Measurements from ENCODE around the gene ETV6. TPM values are rescaled to one million over a fixed set of nuclear protein-coding genes. Genes with fewer than 3 reads are reported as not detected.

The ETV6 gene
- total and polyA plus RNA-seq, 2 experiments from 2014 or later: 9.1 to 11.9 TPM

- Histone ChIP-seq H3K27ac (no peak overlapping the region), H3K4me1 (ENCODE audit: low read depth) (peaks cover 31% of the 10 kb centered on the region), H3K9me3 (ENCODE audit: low read depth) (no peaks in the 10 kb centered on the region), H3K36me3 (no peaks in the 10 kb centered on the region), H3K4me3 (no peak overlapping the region), H3K27me3 (no peaks in the 10 kb centered on the region)
- DNase-seq (ENCODE audit: low read depth in 1 of 2, low spot score in 1 of 2): peak in 1 of 2 donors; percentile 73
- TF ChIP-seq CTCF (IDR thresholded peaks at IDR 0.05; ENCODE audit: low read depth, low read length): no peak
Measured at GRCh38 chr12:11863478-11863906, 214.0 kb downstream of the ETV6 start.

- Histone ChIP-seq H3K27ac (no peak overlapping the region), H3K36me3 (no peaks in the 10 kb centered on the region), H3K27me3 (no peaks in the 10 kb centered on the region), H3K4me1 (ENCODE audit: low read depth) (peaks cover 31% of the 10 kb centered on the region), H3K9me3 (ENCODE audit: low read depth) (no peaks in the 10 kb centered on the region), H3K4me3 (no peak overlapping the region)
- no peak for TF ChIP-seq CTCF (IDR thresholded peaks at IDR 0.05; ENCODE audit: low read depth, low read length)
- peak in 1 of 2 donors; percentile 68 for DNase-seq (ENCODE audit: low read depth in 1 of 2, low spot score in 1 of 2)
Measured at GRCh38 chr12:11863988-11864387, 214.5 kb downstream of the ETV6 start.

GRCh38 chr12:11865824-11866223 is 216.3 kb downstream of the ETV6 start:
- TF ChIP-seq CTCF (IDR thresholded peaks at IDR 0.05; ENCODE audit: low read depth, low read length): no peak
- DNase-seq (ENCODE audit: low read depth in 1 of 2, low spot score in 1 of 2): no peak
- H3K4me1 ChIP-seq (ENCODE audit: low read depth): peaks cover 23% of the 10 kb centered on the region
- no peaks in the 10 kb centered on the region for H3K27me3 ChIP-seq
- no peak overlapping the region for H3K4me3 ChIP-seq
- H3K9me3 ChIP-seq (ENCODE audit: low read depth): no peaks in the 10 kb centered on the region
- H3K36me3 ChIP-seq: peaks cover 7% of the 10 kb centered on the region
- H3K27ac ChIP-seq: no peak overlapping the region

GRCh38 chr12:11868027-11868426 is 218.6 kb downstream of the ETV6 start:
- Histone ChIP-seq H3K4me1 (ENCODE audit: low read depth) (peaks cover 13% of the 10 kb centered on the region), H3K4me3 (no peak overlapping the region)
- TF ChIP-seq CTCF (IDR thresholded peaks at IDR 0.05; ENCODE audit: low read depth, low read length): no peak

GRCh38 chr12:11869406-11869805 is 219.9 kb downstream of the ETV6 start:
- no peaks in the 10 kb centered on the region for H3K4me1 ChIP-seq (ENCODE audit: low read depth)
- H3K27ac ChIP-seq: no peak overlapping the region
- TF ChIP-seq CTCF (IDR thresholded peaks at IDR 0.05; ENCODE audit: low read depth, low read length): no peak
- DNase-seq (ENCODE audit: low read depth in 1 of 2, low spot score in 1 of 2): no peak
- no peaks in the 10 kb centered on the region for H3K9me3 ChIP-seq (ENCODE audit: low read depth)
- no peak overlapping the region for H3K4me3 ChIP-seq
- H3K36me3 ChIP-seq: peaks cover 7% of the 10 kb centered on the region
- H3K27me3 ChIP-seq: no peaks in the 10 kb centered on the region

More at GRCh38 chr12:11868027-11868426, 218.6 kb downstream of the ETV6 start:
- H3K27ac ChIP-seq: no peak overlapping the region
- no peaks in the 10 kb centered on the region for H3K9me3 ChIP-seq (ENCODE audit: low read depth)
- no peak for DNase-seq (ENCODE audit: low read depth in 1 of 2, low spot score in 1 of 2)
- H3K36me3 ChIP-seq: peaks cover 7% of the 10 kb centered on the region
- no peaks in the 10 kb centered on the region for H3K27me3 ChIP-seq

GRCh38 chr12:11870041-11870451 is 220.6 kb downstream of the ETV6 start:
- Histone ChIP-seq H3K4me3 (no peak overlapping the region), H3K36me3 (peaks cover 7% of the 10 kb centered on the region), H3K27me3 (no peaks in the 10 kb centered on the region), H3K9me3 (ENCODE audit: low read depth) (no peaks in the 10 kb centered on the region), H3K4me1 (ENCODE audit: low read depth) (no peaks in the 10 kb centered on the region), H3K27ac (no peak overlapping the region)
- no peak for DNase-seq (ENCODE audit: low read depth in 1 of 2, low spot score in 1 of 2)
- no peak for TF ChIP-seq CTCF (IDR thresholded peaks at IDR 0.05; ENCODE audit: low read depth, low read length)

Measured in cardiac muscle cell (in vitro differentiated cells and primary cell).